ENCODE data around the gene LGALS4.

- TF ChIP-seq, protein P1, sequence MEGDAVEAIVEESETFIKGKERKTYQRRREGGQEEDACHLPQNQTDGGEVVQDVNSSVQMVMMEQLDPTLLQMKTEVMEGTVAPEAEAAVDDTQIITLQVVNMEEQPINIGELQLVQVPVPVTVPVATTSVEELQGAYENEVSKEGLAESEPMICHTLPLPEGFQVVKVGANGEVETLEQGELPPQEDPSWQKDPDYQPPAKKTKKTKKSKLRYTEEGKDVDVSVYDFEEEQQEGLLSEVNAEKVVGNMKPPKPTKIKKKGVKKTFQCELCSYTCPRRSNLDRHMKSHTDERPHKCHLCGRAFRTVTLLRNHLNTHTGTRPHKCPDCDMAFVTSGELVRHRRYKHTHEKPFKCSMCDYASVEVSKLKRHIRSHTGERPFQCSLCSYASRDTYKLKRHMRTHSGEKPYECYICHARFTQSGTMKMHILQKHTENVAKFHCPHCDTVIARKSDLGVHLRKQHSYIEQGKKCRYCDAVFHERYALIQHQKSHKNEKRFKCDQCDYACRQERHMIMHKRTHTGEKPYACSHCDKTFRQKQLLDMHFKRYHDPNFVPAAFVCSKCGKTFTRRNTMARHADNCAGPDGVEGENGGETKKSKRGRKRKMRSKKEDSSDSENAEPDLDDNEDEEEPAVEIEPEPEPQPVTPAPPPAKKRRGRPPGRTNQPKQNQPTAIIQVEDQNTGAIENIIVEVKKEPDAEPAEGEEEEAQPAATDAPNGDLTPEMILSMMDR (conservative IDR thresholded peaks at IDR 0.05 in 1 of 2, IDR thresholded peaks at IDR 0.05 in 1 of 2; ENCODE audit: extremely low read depth in 1 of 2, insufficient read depth in 1 of 2, low read depth in 1 of 2, low read length in 2 of 2) = peak; percentile 70 to 84
- no peak for TF ChIP-seq EZH2 (IDR thresholded peaks at IDR 0.05; ENCODE audit: borderline replicate concordance, low read length)
Measured at GRCh38 chr19:38769635-38770211, 43.0 kb downstream of the LGALS4 start.
